Loucy (cell line): Measurements from ENCODE around the gene RAB11FIP3.

ENCODE experiments used
- H2AFZ ChIP-seq: fragments of 200-600 bp; sonication (generic); 2 replicates; pipeline ENCODE4 v1.6.0; 2016; ENCODE audit warnings: antibody characterized with exemption, mild to moderate bottlenecking, low read length, moderate library complexity
- H3F3A ChIP-seq: fragments of 200-600 bp; 2 replicates; pipeline ENCODE4 v1.6.0; 2016; ENCODE audit warnings: antibody characterized with exemption, low read depth, mild to moderate bottlenecking
- H3K27me3 ChIP-seq: fragments of 200-600 bp; sonication (generic); 2 replicates; pipeline ENCODE4 v1.6.1; 2014; ENCODE audit warnings: low read length, mild to moderate bottlenecking; ENCODE audit not compliant: insufficient read depth, poor library complexity, severe bottlenecking
- H3K36me3 ChIP-seq: fragments of 200-600 bp; sonication (generic); 2 replicates; pipeline ENCODE4 v1.6.1; 2016; ENCODE audit warnings: low read length; ENCODE audit not compliant: insufficient read depth
- H3K4me1 ChIP-seq: fragments of 200-600 bp; sonication (generic); 2 replicates; pipeline ENCODE4 v1.5.1; 2014; ENCODE audit warnings: low read length, mild to moderate bottlenecking; ENCODE audit not compliant: insufficient read depth, poor library complexity, severe bottlenecking
- H3K4me2 ChIP-seq: fragments of 200-600 bp; sonication (generic); 2 replicates; pipeline ENCODE4 v1.6.0; 2014; ENCODE audit warnings: antibody characterized with exemption, low read length, low read depth, mild to moderate bottlenecking; ENCODE audit not compliant: poor library complexity, severe bottlenecking
- H3K4me3 ChIP-seq: fragments of 200-600 bp; sonication (generic); 2 replicates; pipeline ENCODE4 v1.5.1; 2014; ENCODE audit warnings: low read length, mild to moderate bottlenecking, mixed read lengths; ENCODE audit not compliant: poor library complexity, severe bottlenecking
- H3K79me2 ChIP-seq: fragments of 200-600 bp; sonication (generic); 2 replicates; pipeline ENCODE4 v1.6.1; 2014; ENCODE audit warnings: low read length; ENCODE audit not compliant: insufficient read depth
- H3K9ac ChIP-seq: fragments of 200-600 bp; sonication (generic); 2 replicates; pipeline ENCODE4 v1.6.0; 2014; ENCODE audit warnings: mild to moderate bottlenecking, low read depth, low read length, moderate library complexity; ENCODE audit not compliant: poor library complexity, severe bottlenecking
- H3K9me2 ChIP-seq: fragments of 200-600 bp; sonication (generic); replicated peaks from 2 replicates; pipeline ENCODE4 v1.6.1; 2016; ENCODE audit warnings: low read depth, low read length, mixed read lengths
- H3K9me3 ChIP-seq: fragments of 200-600 bp; sonication (generic); 2 replicates; pipeline ENCODE4 v1.6.1; 2014; ENCODE audit warnings: mild to moderate bottlenecking, antibody characterized with exemption, low read length, low read depth; ENCODE audit not compliant: insufficient read depth
- H4K20me1 ChIP-seq: fragments of 200-600 bp; sonication (generic); 2 replicates; pipeline ENCODE4 v1.6.0; 2014; ENCODE audit warnings: antibody characterized with exemption, low read length, mild to moderate bottlenecking; ENCODE audit not compliant: insufficient read depth, poor library complexity, severe bottlenecking
- EZH2phosphoT487 ChIP-seq: fragments of 200-600 bp; IDR thresholded peaks from 2 replicates; pipeline ENCODE4 v1.6.1; 2018; ENCODE audit warnings: antibody characterized with exemption, mild to moderate bottlenecking, moderate library complexity, borderline replicate concordance
- TF ChIP-seq, protein P1 (sequence below): fragments of 200-600 bp; sonication (generic); conservative IDR thresholded peaks from 2 replicates; pipeline ENCODE4 v1.5.1; 2014; ENCODE audit warnings: mild to moderate bottlenecking, antibody characterized with exemption, low read length

The RAB11FIP3 gene

DNA sequence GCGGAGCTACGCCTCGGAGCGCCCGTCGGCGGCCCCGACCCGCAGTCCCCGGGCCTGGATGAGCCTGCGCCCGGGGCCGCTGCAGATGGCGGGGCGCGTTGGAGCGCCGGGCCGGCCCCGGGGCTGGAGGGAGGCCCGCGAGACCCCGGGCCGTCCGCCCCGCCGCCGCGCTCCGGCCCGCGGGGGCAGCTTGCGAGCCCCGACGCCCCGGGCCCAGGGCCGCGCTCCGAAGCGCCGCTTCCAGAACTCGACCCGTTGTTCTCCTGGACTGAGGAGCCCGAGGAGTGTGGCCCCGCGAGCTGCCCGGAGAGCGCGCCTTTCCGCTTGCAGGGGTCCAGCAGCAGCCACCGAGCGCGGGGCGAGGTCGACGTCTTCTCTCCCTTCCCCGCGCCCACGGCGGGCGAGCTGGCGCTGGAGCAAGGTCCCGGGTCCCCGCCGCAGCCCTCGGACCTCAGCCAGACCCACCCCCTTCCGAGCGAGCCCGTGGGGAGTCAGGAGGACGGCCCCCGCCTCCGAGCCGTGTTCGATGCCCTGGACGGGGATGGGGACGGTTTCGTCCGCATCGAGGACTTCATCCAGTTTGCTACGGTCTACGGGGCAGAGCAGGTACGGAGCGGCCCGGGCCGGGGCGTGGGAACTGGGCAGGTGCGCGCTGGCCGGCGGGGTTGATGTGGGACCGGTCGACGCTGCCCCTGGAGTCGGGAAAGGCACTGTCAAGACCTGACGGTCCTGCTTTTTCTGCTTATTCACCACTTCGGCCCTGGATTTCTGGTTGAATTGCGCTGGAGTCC, 861 bp downstream of the RAB11FIP3 start:
- no peaks in the 10 kb centered on the region for H3K9me2 ChIP-seq
- no peak overlapping the region for H2AFZ ChIP-seq

DNA sequence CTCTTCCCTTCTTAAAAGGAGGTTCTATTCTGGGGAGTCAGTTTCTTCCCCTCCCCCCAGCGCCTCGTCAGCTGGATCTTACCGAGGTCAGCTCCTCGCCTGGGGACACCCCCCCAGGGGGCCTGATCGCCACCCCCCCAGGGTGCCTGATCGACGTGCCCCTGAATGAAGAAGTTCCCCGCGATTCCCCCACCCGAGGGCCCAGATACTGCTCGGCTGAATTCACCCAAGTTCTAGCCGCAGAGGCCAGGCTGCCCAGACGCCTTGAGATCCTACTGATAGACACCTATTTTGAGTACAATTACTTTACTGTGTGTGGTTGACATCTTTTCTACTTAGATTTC, 1.4 kb downstream of the RAB11FIP3 start:
- H3K9me2 ChIP-seq = no peaks in the 10 kb centered on the region
- no peak for TF ChIP-seq EZH2phosphoT487
- TF ChIP-seq, protein P1, sequence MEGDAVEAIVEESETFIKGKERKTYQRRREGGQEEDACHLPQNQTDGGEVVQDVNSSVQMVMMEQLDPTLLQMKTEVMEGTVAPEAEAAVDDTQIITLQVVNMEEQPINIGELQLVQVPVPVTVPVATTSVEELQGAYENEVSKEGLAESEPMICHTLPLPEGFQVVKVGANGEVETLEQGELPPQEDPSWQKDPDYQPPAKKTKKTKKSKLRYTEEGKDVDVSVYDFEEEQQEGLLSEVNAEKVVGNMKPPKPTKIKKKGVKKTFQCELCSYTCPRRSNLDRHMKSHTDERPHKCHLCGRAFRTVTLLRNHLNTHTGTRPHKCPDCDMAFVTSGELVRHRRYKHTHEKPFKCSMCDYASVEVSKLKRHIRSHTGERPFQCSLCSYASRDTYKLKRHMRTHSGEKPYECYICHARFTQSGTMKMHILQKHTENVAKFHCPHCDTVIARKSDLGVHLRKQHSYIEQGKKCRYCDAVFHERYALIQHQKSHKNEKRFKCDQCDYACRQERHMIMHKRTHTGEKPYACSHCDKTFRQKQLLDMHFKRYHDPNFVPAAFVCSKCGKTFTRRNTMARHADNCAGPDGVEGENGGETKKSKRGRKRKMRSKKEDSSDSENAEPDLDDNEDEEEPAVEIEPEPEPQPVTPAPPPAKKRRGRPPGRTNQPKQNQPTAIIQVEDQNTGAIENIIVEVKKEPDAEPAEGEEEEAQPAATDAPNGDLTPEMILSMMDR = no peak
- peaks cover 6% of the 10 kb centered on the region for H4K20me1 ChIP-seq
- H3K9me3 ChIP-seq = no peaks in the 10 kb centered on the region
- H3K4me1 ChIP-seq = peaks cover 15% of the 10 kb centered on the region
- peak overlapping the region; percentile 85 for H3K4me2 ChIP-seq
- H3K9ac ChIP-seq = peak overlapping the region; percentile 70
- H3K4me3 ChIP-seq = peak overlapping the region; percentile 73
- no peak overlapping the region for H2AFZ ChIP-seq
- peaks cover 21% of the 10 kb centered on the region for H3K79me2 ChIP-seq
- H3K36me3 ChIP-seq = no peaks in the 10 kb centered on the region
- no peaks in the 10 kb centered on the region for H3K27me3 ChIP-seq
- no peaks in the 10 kb centered on the region for H3F3A ChIP-seq

More for the DNA sequence above, 861 bp downstream of the RAB11FIP3 start:
- Histone ChIP-seq H3K27me3 (no peaks in the 10 kb centered on the region), H3K79me2 (peaks cover 21% of the 10 kb centered on the region), H4K20me1 (peaks cover 6% of the 10 kb centered on the region), H3K4me1 (peaks cover 15% of the 10 kb centered on the region), H3K4me2 (peak overlapping the region; percentile 85), H3F3A (no peaks in the 10 kb centered on the region), H3K4me3 (peak overlapping the region; percentile 73), H3K36me3 (no peaks in the 10 kb centered on the region), H3K9ac (peak overlapping the region; percentile 70), H3K9me3 (no peaks in the 10 kb centered on the region)
- TF ChIP-seq, protein P1 = no peak
- TF ChIP-seq EZH2phosphoT487 = no peak

DNA sequence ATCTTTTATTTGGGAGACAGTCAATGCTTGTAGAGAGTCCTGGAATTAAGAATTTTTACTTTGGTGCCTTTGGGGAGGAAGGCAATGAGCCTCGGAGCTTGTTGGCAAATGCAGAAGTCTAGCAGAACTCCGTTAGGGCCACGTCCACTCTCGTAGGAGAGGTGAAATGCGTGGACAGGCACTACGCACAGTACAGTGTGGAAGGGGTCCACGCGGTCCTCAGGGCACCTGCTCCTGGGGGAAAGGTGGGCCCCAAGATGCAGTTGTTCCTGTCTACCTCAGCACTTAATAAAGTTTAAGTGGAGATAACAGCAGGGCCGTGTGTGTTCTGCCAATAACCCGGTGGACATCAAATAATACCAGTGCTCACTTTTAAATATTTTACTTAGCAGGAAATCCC, 1.8 kb downstream of the RAB11FIP3 start:
- no peaks in the 10 kb centered on the region for H3K9me3 ChIP-seq
- no peak overlapping the region for H2AFZ ChIP-seq
- no peaks in the 10 kb centered on the region for H3F3A ChIP-seq
- no peaks in the 10 kb centered on the region for H3K27me3 ChIP-seq
- no peaks in the 10 kb centered on the region for H3K9me2 ChIP-seq
- no peaks in the 10 kb centered on the region for H3K36me3 ChIP-seq
- H3K4me3 ChIP-seq = peak overlapping the region; percentile 73
- TF ChIP-seq, protein P1 = no peak
- no peak for TF ChIP-seq EZH2phosphoT487
- H3K4me1 ChIP-seq = peaks cover 15% of the 10 kb centered on the region
- H4K20me1 ChIP-seq = peaks cover 6% of the 10 kb centered on the region
- peak overlapping the region; percentile 85 for H3K4me2 ChIP-seq
- H3K9ac ChIP-seq = peak overlapping the region; percentile 70
- peaks cover 21% of the 10 kb centered on the region for H3K79me2 ChIP-seq
